Breast epithelium (tissue), 4 donors: Measurements from ENCODE around the gene CHRNA1. TPM values are rescaled to one million over a fixed set of nuclear protein-coding genes. Genes with fewer than 3 reads are reported as not detected.

Source experiments
- DNase-seq, 2 donors: peaks; one replicate each; pipeline ENCODE4 v3.0.0-alpha.2; 2019; ENCODE audit warnings: low spot score in 2 of 2
- H3K27ac ChIP-seq, 2 donors: fragments of 200-600 bp; sonication (generic) in 1 of 2; one replicate each; pipeline ENCODE4 v1.5.1; 2016 to 2019; ENCODE audit warnings: mild to moderate bottlenecking in 1 of 2
- H3K27me3 ChIP-seq, 2 donors: fragments of 200-600 bp; sonication (generic) in 1 of 2; one replicate each; pipeline versions ENCODE4 v1.5.1 to v1.6.0; 2017 to 2019; ENCODE audit warnings: control low read depth in 1 of 2, mild to moderate bottlenecking in 1 of 2
- H3K36me3 ChIP-seq: fragments of 200-600 bp; one replicate; pipeline ENCODE4 v1.5.1; 2019
- H3K4me1 ChIP-seq, 2 donors: fragments of 200-600 bp; sonication (generic); one replicate each; pipeline ENCODE4 v1.5.1; 2016 to 2019; ENCODE audit warnings: control low read depth in 1 of 2
- H3K4me3 ChIP-seq, 3 donors: fragments of 200-600 bp; sonication (generic); 1 replicate in 2 of 3; 2 replicates in 1 of 3; pipeline ENCODE4 v1.5.1; 2016 to 2019; ENCODE audit warnings: mild to moderate bottlenecking in 3 of 3, moderate library complexity in 2 of 3
- H3K9me3 ChIP-seq, 2 donors: fragments of 200-600 bp; sonication (generic) in 1 of 2; one replicate each; pipeline ENCODE4 v1.5.1; 2016 to 2019; ENCODE audit warnings: control low read depth in 1 of 2
- POLR2A ChIP-seq: fragments of 450-650 bp; IDR thresholded peaks from one replicate; pipeline ENCODE4 v1.6.1; 2016; ENCODE audit warnings: antibody characterized with exemption, mild to moderate bottlenecking, moderate library complexity
- POLR2AphosphoS5 ChIP-seq, 3 donors: sonication (generic); formaldehyde crosslinking; IDR thresholded peaks; one replicate each; pipeline ENCODE4 v1.6.1; 2017; ENCODE audit warnings: antibody characterized with exemption in 3 of 3
- intact Hi-C: fragments of 100-400 bp; cut with DNase I; formaldehyde crosslinking; loops from one replicate; pipeline ENCODE4 v1.15.1; 2023; ENCODE audit warnings: low total_unique reads
- total RNA-seq, 3 donors: library from RNA; depleted of rRNA; stranded (reverse); fragments of >200 nt; gene quantifications; one replicate each; pipeline ENCODE4 v1.1.0, GENCODE V29; 2016
- TF ChIP-seq, protein P1 (sequence below), 3 donors: fragments of 450-650 bp; IDR thresholded peaks; one replicate each; pipeline ENCODE4 v1.5.1; 2016 to 2017; ENCODE audit warnings: antibody characterized with exemption in 3 of 3, mild to moderate bottlenecking in 3 of 3, moderate library complexity in 3 of 3

Gene CHRNA1
- total RNA-seq, 3 donors from 2014 or later: 8.2 TPM; not detected in 2

DNA sequence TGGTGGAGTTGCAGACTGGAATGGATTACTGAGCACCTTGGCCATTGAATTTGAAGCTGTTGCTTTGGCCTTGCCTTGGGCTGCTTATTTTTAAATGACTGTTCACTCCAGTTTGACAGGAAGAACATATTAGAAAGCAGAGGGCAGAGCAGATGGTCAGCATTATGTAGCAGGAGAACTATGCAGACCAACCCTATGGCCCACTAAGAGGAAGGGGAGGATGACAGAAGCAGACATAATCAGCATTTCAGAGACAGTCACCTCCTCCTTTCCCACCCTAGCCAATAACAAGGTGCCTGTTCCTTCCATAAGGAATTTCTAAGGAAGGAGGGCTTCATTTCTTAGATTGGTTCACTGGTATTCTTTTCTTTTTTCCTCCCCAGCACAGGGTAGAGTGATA, 2.4 kb downstream of the CHRNA1 start:
- intact Hi-C loops: loop anchor here (10.0 kb wide), 1 partner anchor 223 kb away; no protein-coding TSS in a partner anchor
- no peak for TF ChIP-seq POLR2AphosphoS5 (IDR thresholded peaks at IDR 0.05)
- no peak for TF ChIP-seq POLR2A
- TF ChIP-seq, protein P1, sequence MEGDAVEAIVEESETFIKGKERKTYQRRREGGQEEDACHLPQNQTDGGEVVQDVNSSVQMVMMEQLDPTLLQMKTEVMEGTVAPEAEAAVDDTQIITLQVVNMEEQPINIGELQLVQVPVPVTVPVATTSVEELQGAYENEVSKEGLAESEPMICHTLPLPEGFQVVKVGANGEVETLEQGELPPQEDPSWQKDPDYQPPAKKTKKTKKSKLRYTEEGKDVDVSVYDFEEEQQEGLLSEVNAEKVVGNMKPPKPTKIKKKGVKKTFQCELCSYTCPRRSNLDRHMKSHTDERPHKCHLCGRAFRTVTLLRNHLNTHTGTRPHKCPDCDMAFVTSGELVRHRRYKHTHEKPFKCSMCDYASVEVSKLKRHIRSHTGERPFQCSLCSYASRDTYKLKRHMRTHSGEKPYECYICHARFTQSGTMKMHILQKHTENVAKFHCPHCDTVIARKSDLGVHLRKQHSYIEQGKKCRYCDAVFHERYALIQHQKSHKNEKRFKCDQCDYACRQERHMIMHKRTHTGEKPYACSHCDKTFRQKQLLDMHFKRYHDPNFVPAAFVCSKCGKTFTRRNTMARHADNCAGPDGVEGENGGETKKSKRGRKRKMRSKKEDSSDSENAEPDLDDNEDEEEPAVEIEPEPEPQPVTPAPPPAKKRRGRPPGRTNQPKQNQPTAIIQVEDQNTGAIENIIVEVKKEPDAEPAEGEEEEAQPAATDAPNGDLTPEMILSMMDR (IDR thresholded peaks at IDR 0.05): no peak
- no peak for DNase-seq
- Histone ChIP-seq H3K36me3 (no peaks in the 10 kb centered on the region), H3K4me3 (no peak overlapping the region), H3K27me3 (no peaks in the 10 kb centered on the region), H3K4me1 (no peaks in the 10 kb centered on the region), H3K9me3 (no peaks in the 10 kb centered on the region), H3K27ac (no peak overlapping the region)

DNA sequence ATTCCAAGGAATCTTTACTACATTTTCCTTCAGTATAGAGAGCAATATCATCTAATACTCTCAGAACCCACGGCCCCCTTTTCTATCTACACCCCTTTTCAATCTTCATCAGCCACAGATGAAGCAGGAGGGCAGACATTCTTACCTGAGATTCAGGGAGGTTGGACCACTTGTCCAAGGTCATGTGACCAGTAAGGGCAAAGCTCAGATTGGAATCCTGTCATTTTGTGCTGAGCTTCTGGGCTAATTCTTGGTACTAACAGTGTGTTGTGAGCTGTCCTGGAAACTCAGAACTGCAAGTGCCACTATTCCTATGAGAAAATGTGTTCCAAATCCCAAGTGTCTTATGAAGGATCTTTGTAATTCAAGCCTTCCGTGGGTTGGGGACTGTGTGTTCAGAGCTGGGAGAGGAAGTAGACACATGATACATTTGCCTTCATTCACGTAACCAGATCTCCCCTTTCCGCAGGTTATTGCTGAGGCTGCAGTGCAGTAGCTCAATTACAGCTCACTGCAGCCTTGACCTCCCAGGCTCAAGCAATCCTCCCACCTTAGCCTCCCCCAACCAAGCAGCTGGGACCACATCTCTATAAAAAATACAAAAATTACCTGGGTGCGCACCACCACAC, 3.3 kb downstream of the CHRNA1 start:
- no peaks in the 10 kb centered on the region for H3K9me3 ChIP-seq
- no peak for DNase-seq
- no peak overlapping the region for H3K27ac ChIP-seq
- intact Hi-C loops: loop anchor here (10.0 kb wide), 1 partner anchor 224 kb away; no protein-coding TSS in a partner anchor
- no peak for TF ChIP-seq POLR2A
- no peaks in the 10 kb centered on the region for H3K4me1 ChIP-seq
- H3K27me3 ChIP-seq: no peaks in the 10 kb centered on the region
- no peaks in the 10 kb centered on the region for H3K36me3 ChIP-seq
- H3K4me3 ChIP-seq: no peak overlapping the region

DNA sequence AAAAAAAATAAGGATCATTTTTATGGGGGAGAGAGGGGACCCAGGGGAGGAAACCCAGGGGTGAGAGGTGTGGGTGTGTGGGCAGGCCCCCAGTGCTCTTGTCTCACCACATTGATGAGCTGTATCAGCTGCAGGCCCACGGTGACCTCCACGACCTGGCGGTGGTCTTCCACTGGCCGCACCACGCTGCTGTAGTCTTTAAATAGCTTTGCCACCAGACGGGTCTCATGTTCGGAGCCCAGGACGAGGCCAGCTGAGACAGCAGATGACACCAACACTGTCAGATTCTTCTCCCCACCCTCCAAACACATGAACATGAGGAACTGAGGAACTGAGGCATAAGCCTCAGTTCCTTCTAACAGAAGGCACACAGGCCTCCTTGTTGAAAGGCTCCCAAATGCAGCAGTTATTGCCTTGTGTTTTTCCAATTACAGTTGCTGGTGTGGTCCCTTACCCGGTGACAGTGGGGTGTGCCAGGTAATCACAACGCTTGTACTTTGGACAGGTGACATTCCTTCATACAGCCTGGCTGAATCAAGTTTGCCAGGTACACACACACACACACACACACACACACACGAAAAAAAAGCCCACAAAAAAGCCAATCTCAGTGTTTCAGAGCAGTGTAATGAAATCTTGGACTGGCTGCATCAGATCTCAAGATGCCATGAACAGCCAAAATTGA, 4.7 kb downstream of the CHRNA1 start:
- Histone ChIP-seq H3K36me3 (no peaks in the 10 kb centered on the region), H3K4me1 (no peaks in the 10 kb centered on the region), H3K4me3 (no peak overlapping the region), H3K27me3 (no peaks in the 10 kb centered on the region), H3K9me3 (no peaks in the 10 kb centered on the region), H3K27ac (no peak overlapping the region)
- TF ChIP-seq POLR2A: no peak
- TF ChIP-seq, protein P1 (IDR thresholded peaks at IDR 0.05): no peak
- TF ChIP-seq POLR2AphosphoS5 (IDR thresholded peaks at IDR 0.05): no peak
- intact Hi-C loops: loop anchor here (10.0 kb wide), 1 partner anchor 225 kb away; no protein-coding TSS in a partner anchor
- DNase-seq: no peak

DNA sequence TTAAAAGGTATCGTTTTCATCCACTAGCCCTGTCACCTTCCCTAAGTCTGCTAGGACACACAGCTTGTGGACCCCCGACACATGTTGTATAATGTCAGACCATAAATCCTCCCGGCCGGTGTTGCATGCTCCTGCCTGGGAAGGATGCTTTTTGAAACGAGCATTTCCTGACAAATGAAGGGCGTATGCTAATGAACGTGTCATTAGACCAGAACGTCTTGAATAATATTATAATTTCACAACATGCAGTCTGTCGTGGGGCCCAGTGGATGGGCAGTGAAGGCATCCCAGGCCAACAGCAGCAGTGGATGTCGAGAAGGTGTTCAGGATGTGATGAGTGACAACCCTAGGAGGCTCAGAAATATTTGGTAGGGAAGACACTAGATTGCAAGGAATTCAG, 7.5 kb downstream of the CHRNA1 start:
- TF ChIP-seq POLR2A (no peak), POLR2AphosphoS5 (IDR thresholded peaks at IDR 0.05) (no peak)
- TF ChIP-seq, protein P1 (IDR thresholded peaks at IDR 0.05): no peak
- H3K9me3 ChIP-seq: no peaks in the 10 kb centered on the region
- no peak for DNase-seq
- no peaks in the 10 kb centered on the region for H3K27me3 ChIP-seq
- intact Hi-C loops: no loop called here
- no peak overlapping the region for H3K4me3 ChIP-seq
- no peaks in the 10 kb centered on the region for H3K4me1 ChIP-seq
- no peaks in the 10 kb centered on the region for H3K36me3 ChIP-seq
- H3K27ac ChIP-seq: no peak overlapping the region

DNA sequence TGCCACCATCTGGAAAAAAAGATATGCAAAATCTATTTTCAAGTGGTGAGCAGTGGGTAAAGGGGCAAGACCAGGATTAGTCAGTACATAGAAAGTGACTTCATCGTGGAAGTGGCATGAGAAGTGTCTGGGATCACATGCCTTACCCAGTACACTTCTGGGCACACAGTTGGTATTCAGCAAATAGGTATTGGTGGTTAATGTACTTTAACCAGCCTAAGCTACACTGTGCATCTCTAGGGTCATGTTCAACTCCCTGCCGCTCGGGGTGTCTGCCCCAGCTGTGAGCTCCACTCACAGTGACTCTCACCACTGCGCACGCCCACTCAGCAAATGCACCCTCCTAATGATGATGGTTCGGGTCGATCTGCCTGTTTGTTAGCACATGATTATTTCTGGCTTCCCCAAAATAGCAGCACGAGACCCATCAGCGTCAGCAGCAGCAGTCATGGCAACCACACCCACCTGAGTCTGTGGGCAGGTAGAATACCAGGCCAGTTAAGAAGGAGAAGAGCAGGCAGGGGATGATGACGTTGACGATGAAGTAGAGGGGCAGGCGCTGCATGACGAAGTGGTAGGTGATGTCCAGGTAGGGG, 11.1 kb downstream of the CHRNA1 start:
- Histone ChIP-seq H3K4me3 (no peak overlapping the region), H3K9me3 (no peaks in the 10 kb centered on the region), H3K27me3 (no peaks in the 10 kb centered on the region), H3K4me1 (no peaks in the 10 kb centered on the region), H3K27ac (no peak overlapping the region), H3K36me3 (no peaks in the 10 kb centered on the region)
- DNase-seq: no peak
- TF ChIP-seq POLR2AphosphoS5 (IDR thresholded peaks at IDR 0.05): no peak
- no peak for TF ChIP-seq POLR2A
- TF ChIP-seq, protein P1 (IDR thresholded peaks at IDR 0.05): no peak
- intact Hi-C loops: no loop called here
